Epithelial cell of prostate (primary cell): ENCODE results near the gene CLDN25.
"Not testable (repeated sequence)": the region's sequence is repeated elsewhere in the genome, so short reads cannot be mapped to it uniquely, and the experiment has no call there.

Source experiments
- DNase-seq: peaks from one replicate; pipeline ENCODE4 v3.0.0-alpha.2; 2011; ENCODE audit warnings: low read depth, low spot score
- H3K27ac ChIP-seq: fragments of 450-650 bp; 2 replicates; pipeline ENCODE4 v1.5.1; 2017; ENCODE audit warnings: mild to moderate bottlenecking

Gene CLDN25

DNA sequence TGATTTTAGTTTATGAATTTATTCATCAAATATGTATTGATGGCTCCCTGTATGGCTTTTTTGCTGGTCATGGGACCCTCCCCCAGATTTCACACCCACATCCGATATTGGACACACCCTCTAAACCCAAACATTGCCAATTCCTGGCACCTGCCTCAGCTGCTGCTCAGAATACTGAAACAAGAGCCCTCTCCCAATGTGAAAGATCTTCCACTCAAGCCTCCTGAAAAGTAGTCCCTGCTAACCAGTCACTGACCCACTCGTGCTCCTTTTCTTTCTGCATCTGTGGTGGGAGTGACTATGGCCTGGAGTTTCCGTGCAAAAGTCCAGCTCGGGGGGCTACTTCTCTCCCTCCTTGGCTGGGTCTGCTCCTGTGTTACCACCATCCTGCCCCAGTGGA lies at the start of gene CLDN25:
CLDN25 (plus strand) TSS at position 301 of the 400 bp plus-strand sequence; CDS start at position 301, 0 bp downstream.
- DNase-seq = no peak
- peak within 1 kb of the TSS; percentile 84 for H3K27ac ChIP-seq

DNA sequence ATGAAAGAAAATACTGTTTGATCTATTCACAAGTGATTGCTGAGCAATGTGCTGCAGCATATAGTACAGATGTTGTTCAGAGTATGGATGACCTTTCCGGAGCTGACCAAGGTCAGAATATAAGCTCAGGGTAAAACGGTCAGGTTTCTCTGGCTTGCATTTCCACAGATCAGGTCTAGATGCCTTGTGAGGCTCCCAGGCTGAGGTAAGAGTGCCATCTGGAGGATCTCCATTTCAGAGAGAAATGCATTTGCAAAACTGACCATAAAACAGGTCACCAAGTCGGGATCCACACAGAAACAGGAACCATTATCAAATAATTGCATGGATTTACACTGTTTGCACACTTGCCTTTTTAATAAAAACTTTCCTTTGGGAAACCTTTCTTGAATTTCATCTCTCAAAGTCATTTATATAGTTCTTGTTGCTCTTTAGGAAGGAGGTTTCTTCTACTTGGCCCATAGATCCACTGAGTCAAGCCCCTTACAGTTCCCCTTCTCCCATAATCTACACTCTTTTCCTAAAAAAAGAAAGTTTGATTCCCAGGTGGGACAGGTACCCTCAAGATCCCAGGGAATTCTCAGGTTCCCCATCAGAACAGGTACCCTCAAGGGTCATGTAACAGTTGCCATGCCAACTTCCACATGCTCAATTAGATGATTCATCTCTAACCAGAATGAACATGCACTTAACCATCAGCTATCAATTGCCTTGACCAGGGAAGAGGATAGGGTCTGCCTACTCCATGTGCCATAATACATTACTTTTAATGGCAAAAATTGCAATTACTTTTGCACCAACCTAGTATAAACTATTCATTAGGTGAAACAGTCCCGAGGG lies 48.5 kb upstream of the CLDN25 start:
- no peak for DNase-seq
- H3K27ac ChIP-seq = no peak overlapping the region

DNA sequence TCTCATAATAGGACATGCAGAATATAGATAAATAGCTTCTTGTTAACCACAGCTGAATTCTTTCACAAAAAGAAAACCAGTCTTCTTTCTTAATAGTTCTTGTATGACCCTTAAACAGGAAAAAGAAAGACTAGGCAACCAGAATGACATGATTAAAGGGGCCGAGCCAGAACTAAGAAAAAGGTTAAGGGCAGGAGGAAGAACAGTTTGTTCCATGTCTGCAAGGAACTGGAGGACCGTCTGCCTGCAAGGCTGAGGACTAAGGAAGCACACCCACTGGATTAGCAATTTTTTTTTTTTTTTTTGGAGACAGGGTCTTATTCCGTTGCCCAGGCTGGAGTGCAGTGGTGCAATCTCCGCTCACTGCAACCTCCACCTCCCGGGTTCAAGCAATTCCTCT lies 47.5 kb upstream of the CLDN25 start:
- H3K27ac ChIP-seq = no peak overlapping the region
- DNase-seq = no peak

DNA sequence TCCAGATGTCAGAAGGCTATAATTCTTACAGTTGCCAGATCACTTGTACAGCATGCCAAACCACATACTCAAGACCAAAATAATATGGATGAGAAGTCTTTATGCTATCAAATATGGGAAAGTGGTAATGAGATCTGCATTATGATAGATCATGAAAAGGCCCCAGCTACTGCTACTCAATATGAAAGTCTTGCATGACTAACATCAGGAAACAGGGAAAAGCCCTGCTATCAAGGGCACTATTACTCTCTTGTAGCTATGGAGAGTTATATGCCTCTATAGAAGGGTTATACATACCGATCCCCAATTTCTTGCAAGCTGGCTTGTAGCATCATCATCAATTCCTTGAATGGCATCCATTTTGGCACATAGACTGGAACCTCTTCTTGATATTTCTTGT lies 43.3 kb upstream of the CLDN25 start:
- no peak for DNase-seq
- no peak overlapping the region for H3K27ac ChIP-seq

DNA sequence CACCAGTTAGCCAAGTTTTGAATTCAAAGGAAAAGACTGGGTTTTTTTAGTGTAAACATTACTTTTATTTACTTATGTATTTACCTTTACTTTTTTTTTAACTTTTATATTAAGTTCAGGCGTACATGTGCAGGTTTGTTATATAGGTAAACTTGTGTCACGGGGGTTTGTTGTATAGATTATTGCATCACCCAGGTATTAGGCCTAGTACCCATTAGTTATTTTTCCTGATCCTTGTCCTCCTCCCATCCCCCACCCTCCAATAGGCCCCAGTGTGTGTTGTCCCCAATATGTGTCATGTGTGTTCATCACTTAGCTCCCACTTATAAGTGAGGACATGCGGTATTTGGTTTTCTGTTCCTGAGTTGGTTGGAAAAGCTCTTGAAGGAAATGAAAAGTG lies 26.7 kb upstream of the CLDN25 start:
- no peak overlapping the region for H3K27ac ChIP-seq
- no peak for DNase-seq

DNA sequence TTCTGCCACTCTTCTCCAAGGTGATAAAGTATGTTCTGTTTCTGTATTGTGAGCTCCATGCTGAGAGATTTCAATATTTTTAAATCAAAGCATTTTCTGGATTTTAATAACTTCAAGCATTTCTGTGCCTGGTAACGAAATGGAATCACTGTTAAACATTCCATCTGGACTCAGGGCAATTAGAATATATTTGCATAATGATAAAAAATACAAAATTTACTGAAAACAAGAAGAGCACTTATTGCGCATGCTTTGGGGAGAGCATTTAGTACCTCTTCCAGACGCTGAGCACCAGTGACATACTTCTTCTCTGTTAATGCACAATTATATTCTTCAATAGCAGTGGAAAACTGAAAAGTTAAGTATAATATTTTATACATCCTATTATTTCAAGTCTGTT lies 19.4 kb upstream of the CLDN25 start:
- H3K27ac ChIP-seq = no peak overlapping the region
- no peak for DNase-seq

DNA sequence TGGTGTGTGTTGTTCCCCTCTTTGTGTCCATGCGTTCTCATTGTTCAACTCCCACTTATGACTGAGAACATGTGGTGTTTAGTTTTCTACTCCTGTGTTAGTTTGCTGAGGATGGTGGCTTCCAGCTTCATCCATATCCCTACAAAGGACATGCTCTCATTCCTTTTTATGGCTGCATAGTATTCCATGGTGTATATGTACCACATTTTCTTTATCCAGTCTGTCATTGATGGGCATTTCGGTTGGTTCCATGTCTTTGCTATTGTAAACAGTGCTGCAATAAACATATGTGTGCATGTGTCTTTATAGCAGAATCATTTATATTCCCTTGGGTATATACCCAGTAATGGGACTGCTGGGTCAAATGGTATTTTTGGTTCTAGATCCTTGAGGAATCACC lies 16.6 kb upstream of the CLDN25 start:
- not testable (repeated sequence) for DNase-seq, H3K27ac ChIP-seq

DNA sequence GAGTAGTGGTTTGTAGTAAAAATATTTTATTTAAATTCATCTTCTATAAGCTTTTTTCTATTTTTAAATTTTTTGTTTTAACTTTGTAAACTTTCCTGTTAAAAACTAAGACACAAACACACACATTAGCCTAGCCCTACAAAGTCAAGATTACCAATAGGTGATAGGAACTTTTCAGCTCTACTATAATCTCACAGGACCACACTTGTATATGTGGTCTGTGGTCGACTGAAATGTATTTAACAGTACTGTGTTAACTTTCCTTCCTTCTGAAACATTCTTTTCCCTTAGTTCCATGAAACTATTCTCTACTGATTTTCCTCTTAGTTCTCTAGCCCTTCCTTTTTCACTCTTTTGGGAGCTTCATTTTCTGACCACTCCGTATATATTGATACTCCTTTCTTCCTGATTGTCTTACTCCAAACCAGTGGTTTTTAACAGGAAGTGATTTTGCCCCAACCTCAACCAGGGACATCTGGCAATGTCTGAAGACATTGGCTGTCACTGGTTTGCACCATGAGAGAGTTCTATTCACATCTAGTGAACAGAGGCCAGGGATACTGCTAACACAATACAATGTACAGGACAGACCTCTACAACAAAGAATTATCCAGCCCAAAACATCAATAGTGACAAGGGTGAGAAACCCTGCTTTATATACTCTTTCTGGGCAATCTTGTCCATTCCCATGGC lies 14.9 kb upstream of the CLDN25 start:
- H3K27ac ChIP-seq = no peak overlapping the region
- DNase-seq = no peak

DNA sequence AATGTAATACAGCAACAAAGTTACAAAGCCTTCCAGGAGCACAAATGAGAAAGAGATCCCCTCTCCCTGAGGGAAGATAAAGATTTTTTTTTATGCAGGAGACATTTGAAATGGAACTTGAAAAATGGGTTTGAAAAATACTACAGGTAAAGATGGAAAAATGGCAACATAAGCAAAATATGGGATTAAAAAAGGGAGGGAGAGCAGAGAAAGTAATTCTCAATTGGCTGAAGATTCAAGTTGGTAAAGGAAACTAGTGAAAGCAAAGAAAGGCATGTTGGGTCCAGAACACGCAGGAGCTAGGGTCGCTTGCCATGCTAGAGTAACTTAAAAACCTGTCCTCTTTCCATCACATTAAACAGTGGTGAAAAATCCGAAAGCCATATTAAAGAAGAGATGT lies 7.6 kb upstream of the CLDN25 start:
- no peak for DNase-seq
- H3K27ac ChIP-seq = no peak overlapping the region

DNA sequence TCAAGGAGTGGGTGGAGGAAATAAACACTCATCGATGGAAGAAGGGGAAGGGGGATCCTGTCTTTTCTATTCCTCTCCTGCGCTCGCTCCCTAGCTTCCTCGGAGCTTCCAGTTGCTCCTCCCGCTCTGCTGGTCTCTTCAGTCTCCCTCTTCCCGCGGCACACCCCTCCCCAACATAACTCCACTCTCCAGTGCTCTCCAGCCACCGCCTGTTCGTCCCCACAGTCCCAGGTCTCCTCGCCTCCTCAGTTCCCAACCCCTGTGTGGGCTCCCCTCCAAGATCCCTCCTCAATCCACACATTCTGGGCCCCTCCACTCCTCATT lies 6.5 kb upstream of the CLDN25 start:
- no peak for DNase-seq
- peak overlapping the region; percentile 60 for H3K27ac ChIP-seq

DNA sequence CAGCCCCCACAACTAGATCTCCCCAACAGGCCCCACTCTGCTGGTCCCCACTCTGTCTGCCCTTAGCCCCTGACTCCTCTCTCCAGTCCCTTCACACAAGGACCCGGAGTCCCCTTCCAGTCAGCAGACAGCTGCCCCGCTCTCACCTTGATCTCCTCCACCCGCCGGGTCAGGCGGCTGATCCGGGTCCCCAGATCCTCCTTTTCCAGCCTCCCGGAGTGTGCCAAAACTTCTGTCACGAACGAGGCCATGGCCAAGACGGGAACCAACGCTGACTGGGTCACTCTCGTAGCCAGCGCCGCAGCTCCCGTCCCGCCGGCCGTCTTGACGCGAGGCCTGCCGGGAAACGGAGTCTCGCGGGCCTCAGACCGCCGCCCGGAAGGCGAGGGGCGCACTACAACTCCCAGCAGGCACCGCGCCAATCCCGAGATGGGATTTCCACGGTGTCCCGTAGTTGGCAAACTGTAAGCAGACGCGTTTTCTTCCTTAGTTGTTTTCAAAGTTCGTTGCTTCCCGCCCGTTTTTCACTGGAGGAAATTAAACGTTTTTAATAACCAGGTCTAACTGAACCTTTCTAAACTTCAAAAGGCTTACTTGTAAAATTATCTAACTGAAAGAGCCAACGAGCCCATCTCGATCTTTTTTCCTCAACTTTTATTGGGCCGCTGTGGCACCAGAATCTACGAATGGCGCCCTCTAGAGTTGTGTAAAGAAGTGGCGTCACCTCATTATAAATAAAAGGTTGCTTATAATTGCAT lies 6.0 kb upstream of the CLDN25 start, which contains the start of gene ZW10:
ZW10 (minus strand) TSS at position 277 of the 758 bp plus-strand sequence; CDS start at position 251, 26 bp downstream.
- H3K27ac ChIP-seq = peak within 1 kb of the TSS; percentile 60
- DNase-seq = peak; percentile 87

DNA sequence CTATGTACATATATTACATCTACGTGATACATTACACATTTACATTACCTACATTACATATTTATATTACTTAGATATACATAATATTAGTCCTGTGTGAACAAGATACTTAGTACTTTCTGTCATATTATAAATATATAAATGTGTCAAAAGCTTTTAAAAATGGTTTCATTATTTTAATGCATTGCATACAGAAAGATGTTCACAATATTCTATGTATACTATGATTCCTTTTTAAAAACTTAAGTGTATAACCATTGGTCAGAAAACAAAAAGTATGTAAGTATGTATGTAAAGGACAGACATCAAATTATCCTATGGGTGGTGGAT lies 5.5 kb upstream of the CLDN25 start:
- no peak for DNase-seq
- H3K27ac ChIP-seq = peak overlapping the region; percentile 60

DNA sequence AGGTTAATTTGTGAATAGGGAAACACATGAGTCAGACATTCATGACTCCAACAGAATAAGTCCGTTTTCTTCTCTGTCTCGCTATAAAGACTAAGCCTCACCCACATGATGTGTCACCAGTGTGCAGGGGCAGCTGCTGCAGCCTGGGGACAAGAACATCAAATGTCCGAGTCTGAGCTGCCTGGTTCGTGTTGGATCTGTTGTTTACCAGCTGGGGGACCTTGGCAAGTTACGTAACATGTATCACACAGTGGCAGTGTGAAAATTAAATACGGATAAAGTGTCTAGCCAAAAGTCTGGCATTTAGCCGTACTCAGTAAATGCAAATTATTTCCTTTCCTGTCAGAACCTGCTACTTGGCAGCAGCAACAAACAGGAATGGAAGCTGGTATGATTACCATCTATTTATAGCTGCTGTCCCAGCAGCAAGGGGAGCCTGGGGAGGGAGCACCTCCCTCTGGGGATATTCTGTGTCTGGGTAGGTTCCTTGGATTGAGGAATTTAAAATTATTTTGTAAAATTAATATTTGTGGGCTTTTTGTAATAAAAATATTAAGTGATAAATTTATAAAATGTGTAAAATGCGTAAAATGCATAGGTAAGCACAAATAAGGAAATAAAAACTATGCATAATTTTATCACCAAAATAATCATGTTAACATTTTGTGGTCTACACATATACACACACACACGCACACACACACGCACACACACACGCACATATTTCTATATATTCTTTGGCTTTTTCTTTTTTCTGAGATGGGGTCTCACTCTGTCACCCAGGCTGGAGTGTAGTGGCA lies 1.3 kb upstream of the CLDN25 start:
- peak overlapping the region; percentile 84 for H3K27ac ChIP-seq
- peak; percentile 88 for DNase-seq

DNA sequence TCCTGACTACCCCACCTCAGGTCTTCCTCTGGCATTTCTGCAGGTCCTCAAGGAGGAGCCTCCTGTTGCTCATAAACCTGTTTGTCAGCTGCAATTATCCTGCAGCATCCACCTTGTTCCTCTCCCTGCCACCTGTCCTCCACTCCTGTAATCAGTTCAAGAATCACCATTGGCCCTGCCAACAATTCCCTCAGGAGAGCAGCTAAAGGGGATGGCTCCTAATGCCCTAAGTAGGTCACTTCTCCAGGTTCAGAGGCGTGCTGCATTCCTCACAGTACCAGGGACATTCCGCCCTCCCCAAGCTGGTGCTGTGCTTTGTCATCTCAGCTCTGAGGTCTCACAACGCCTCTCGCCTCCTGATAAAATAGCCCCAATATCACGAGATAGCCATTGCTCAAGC lies 2.1 kb downstream of the CLDN25 start:
- no peak for DNase-seq
- H3K27ac ChIP-seq = no peak overlapping the region

DNA sequence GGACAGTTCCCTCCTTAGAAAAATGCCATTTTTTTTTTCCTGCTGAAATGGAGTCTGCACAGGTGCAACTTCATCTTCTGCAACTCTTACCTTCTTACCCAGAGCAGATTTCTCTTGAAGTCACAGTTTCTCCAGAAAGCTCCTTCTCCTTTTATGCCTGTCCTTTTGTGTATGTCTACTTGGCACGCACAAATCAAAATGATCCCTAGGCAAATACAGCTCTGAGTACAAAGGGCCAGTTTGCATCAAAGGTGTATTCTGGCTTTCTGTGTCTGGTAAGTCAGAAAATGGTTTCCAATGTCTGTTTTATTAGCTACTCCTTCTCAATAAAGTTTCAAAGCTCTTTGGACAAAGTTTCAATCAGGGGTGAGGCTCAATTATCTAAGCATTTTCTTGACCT lies 2.5 kb downstream of the CLDN25 start:
- DNase-seq = no peak
- no peak overlapping the region for H3K27ac ChIP-seq

DNA sequence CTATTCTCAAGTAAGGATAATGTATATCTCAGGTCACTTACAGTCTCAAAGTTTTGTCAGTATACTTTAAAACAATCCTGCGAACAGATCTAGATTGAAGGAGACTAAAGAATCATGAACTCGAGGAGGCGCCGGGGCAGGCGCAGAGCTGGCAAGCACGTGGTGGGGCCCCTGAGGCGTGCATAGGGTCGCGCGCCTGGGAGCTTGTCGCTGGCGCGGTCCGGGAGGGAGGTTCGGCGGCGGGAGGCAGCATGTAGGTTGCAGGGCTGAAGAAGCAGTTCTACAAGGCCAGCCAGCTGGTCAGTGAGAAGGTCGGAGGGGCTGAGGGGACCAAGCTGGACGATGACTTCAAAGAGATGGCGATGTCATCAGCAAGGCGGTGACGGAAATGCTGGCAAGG lies 9.4 kb downstream of the CLDN25 start:
- not testable (repeated sequence) for H3K27ac ChIP-seq, DNase-seq

DNA sequence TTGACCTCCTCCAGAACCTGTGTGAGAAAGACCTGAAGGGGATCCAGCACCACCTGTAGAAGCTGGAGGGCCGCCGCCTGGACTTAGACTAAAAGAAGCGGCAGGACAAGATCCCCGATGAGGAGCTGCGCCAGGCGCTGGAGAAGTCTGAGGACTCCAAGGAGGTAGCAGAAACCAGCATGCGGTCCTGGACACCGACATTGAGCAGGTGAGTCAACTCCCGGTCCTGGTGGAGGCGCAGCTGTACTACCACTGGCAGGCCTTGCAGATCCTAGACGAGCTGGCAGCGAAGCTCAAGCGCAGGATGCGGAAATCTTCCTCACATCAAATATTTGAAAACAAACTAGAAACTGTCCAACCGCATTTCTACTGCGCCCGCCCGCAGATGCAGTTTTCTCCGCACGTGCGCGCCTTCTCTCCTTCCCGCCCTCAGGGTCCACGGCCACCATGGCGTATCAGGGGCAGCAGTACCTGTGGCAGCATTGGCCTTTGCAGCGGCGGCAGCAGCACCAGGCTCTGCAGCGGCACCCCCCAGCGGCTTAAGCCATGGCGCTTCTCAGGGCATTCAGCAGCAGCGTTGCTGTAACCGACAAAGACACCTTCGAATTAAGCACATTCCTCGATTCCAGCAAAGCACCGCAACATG lies 10.2 kb downstream of the CLDN25 start:
- no peak overlapping the region for H3K27ac ChIP-seq
- DNase-seq = no peak

DNA sequence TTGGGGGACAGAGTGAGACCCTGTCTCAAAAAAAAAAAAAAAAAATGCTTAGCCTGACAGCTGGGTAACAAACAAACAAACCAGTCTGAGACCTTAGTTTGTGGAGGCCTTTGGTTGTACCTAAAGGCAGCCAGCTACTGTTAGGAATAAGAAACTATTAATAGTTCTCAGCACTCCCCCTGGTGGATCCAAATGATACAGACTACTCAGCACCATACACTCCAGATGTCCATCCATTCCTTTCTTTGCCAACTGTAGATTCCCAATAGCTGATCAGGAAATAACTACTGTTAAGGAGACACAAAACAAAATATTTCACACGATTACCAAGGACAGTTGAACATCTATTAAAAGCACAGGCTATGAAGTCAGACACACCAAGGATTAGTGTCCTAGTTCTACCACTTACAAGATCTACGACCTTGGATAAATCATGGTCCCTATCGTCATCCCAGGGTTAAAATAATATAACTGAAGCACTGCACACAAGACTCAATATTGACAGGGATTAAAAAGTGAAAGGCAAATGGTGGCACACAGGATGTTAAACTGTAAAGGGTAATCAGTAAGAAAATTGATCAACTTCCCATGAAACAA lies 17.2 kb downstream of the CLDN25 start:
- no peak overlapping the region for H3K27ac ChIP-seq
- DNase-seq = no peak

DNA sequence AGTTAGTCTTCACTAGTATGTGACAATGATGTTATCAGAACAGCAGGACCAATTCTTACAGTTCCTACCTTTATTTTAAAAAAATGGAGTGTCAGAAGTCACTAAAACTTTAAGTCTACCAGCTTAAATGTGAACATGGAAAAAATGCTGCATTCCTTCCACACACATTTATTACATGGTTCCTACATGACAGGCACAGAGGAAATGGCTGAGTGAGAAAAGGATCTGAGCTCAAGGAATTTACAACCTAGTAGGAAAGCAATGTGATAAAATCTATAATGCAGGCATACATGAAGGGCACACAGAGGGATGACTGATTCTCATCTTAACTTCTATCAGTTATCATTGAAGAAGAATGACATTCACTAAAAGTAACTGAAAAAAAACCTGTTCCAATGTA lies 23.0 kb downstream of the CLDN25 start:
- DNase-seq = no peak
- no peak overlapping the region for H3K27ac ChIP-seq
